ENCODE results near the gene MTHFR.

MTHFR gene

DNA sequence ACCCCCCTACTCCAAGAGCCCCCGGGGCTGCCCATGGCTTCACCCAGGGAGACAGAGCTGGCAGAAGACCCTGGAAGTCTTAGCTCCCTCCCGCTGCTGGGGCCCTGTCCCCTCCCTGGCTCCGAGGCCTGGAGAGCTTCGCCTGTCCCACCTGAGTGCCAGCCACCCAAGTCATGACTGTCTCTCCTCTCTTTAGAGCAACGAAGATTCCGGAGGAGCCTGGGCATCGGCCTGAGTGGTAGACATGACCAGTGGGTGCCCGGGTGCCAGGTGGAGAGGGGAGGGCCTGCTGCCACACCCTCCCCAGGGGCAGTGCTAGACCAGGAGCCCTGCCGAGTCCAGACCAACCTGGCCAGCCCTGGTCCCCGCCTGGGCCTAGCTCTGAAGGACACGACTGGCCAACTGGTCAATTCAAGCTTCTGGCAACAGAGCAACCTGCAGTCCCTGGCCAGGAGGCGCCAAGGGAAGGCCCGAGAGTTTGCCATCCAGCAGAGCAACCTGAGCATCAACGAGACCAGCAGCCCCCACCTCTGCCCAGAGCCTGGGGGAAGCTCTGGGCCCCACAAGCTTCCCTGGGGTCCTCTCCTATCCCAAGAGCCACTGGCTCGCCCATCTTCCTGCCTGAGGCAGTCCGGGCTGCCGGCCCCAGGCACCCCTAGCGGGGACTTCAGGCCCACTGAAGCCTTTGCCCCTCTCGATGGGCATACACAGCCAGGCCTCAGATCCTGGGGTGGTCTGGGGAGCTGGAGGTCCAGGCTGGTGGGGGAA, 39.9 kb downstream of the MTHFR start:
- TF ChIP-seq, protein P1, sequence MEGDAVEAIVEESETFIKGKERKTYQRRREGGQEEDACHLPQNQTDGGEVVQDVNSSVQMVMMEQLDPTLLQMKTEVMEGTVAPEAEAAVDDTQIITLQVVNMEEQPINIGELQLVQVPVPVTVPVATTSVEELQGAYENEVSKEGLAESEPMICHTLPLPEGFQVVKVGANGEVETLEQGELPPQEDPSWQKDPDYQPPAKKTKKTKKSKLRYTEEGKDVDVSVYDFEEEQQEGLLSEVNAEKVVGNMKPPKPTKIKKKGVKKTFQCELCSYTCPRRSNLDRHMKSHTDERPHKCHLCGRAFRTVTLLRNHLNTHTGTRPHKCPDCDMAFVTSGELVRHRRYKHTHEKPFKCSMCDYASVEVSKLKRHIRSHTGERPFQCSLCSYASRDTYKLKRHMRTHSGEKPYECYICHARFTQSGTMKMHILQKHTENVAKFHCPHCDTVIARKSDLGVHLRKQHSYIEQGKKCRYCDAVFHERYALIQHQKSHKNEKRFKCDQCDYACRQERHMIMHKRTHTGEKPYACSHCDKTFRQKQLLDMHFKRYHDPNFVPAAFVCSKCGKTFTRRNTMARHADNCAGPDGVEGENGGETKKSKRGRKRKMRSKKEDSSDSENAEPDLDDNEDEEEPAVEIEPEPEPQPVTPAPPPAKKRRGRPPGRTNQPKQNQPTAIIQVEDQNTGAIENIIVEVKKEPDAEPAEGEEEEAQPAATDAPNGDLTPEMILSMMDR (IDR thresholded peaks at IDR 0.05; ENCODE audit: low read depth, low read length, missing control alignments): no peak
- DNase-seq (ENCODE audit: low read depth): no peak
- H3K4me3 ChIP-seq (ENCODE audit: low read depth, low read length): no peak overlapping the region

DNA sequence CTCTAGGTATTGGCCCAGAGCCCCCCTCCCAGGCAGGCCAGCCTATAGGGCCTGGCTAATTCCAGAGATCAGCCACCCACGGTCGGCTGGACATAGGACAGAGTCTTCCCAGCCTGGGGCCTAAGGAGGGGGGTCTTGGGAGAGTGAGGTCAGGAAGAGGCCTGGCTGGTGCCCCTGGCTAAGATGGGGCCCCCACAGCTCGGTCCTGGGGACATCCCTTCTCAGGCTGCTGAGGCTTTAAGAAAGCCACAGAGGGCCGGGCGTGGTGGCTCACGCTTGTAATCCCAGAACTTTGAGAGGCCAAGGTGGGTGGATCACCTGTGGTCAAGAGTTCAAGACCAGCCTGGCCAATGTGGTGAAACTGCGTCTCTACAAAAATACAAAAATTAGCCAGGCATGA, 41.2 kb downstream of the MTHFR start:
- DNase-seq (ENCODE audit: low read depth): no peak
- H3K4me3 ChIP-seq (ENCODE audit: low read depth, low read length): no peak overlapping the region
- TF ChIP-seq, protein P1 (IDR thresholded peaks at IDR 0.05; ENCODE audit: low read depth, low read length, missing control alignments): no peak

GRCh38 chr1:11764115-11764514, 41.6 kb downstream of the MTHFR start:
- H3K4me3 ChIP-seq (ENCODE audit: low read depth, low read length): no peak overlapping the region
- no peak for DNase-seq (ENCODE audit: low read depth)
- TF ChIP-seq, protein P1 (IDR thresholded peaks at IDR 0.05; ENCODE audit: low read depth, low read length, missing control alignments): no peak

- DNase-seq (ENCODE audit: low read depth): no peak
- TF ChIP-seq, protein P1 (IDR thresholded peaks at IDR 0.05; ENCODE audit: low read depth, low read length, missing control alignments): no peak
- H3K4me3 ChIP-seq (ENCODE audit: low read depth, low read length): no peak within 1 kb of the TSS
Measured at GRCh38 chr1:11761988-11762406, 43.8 kb downstream of the MTHFR start, which contains the start of gene C1orf167. TSS of gene C1orf167 (plus strand) at chr1:11762193. CDS start at chr1:11764401, 2,208 bp downstream.

DNA sequence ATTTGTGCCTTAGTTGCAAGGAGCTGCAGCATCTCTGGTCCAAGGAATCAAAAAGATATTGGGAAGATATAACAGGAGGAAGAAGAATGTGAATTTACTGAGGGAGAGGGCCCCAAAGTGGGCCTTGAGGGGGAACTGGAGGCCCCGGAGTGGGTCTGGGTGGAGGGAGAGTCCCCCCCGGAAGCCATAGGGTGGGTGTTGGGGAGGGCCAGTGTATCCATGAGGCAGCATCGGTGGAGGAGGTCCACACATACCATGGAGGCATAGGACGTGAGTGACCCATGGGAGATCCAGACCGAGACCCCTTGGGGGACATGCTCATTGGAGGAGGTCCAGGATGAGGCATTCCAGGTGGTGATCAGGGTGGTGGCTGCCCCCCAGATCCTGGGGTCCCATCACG, 44.5 kb downstream of the MTHFR start:
- DNase-seq (ENCODE audit: low read depth): no peak
- TF ChIP-seq, protein P1 (IDR thresholded peaks at IDR 0.05; ENCODE audit: low read depth, low read length, missing control alignments): no peak

DNA sequence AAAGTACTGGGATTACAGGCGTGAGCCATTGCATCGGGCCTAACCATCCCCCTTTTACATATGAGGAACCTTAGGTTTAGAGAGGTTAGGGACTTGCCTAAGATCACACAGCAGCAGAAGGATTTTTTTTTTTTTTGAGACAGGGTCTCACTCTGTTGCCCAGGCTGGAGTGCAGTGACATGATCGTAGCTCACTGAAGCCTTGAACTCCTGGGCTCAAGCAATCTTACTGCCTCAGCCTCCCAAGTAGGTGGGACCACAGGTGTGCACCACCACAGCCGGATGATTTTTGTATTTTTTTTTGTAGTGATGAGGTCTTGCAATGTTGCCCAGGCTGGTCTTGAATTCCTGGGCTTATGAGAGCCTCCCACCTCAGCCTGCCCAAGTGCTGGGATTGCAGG, 46.0 kb downstream of the MTHFR start:
- H3K4me3 ChIP-seq (ENCODE audit: low read depth, low read length): no peak overlapping the region
- no peak for DNase-seq (ENCODE audit: low read depth)
- TF ChIP-seq, protein P1 (IDR thresholded peaks at IDR 0.05; ENCODE audit: low read depth, low read length, missing control alignments): no peak

More for the DNA sequence above, 44.5 kb downstream of the MTHFR start:
- H3K4me3 ChIP-seq (ENCODE audit: low read depth, low read length): no peak overlapping the region

- TF ChIP-seq, protein P1 (IDR thresholded peaks at IDR 0.05; ENCODE audit: low read depth, low read length, missing control alignments): no peak
- DNase-seq (ENCODE audit: low read depth): no peak
- no peak overlapping the region for H3K4me3 ChIP-seq (ENCODE audit: low read depth, low read length)
Measured at GRCh38 chr1:11757047-11757446, 48.7 kb downstream of the MTHFR start.

Data from GM12864 (cell line).